Choroid plexus epithelial cell (primary cell): ENCODE data around the gene PTCSC3.

Source experiments
- DNase-seq: peaks from one replicate; pipeline ENCODE4 v3.0.0-alpha.2; 2010; ENCODE audit warnings: low read depth
- H3K4me3 ChIP-seq: 2 replicates; pipeline ENCODE4 v1.5.1; 2011; ENCODE audit warnings: low read depth, mild to moderate bottlenecking, control low read depth, low read length, moderate library complexity
- TF ChIP-seq, protein P1 (sequence below): conservative IDR thresholded peaks from 2 replicates; pipeline ENCODE4 v1.5.1; 2011; ENCODE audit warnings: low read depth, mild to moderate bottlenecking, control low read depth, inconsistent platforms, low read length, moderate library complexity

The PTCSC3 gene

GRCh38 chr14:36177489-36177888 lies 967 bp upstream of the PTCSC3 start:
- TF ChIP-seq, protein P1, sequence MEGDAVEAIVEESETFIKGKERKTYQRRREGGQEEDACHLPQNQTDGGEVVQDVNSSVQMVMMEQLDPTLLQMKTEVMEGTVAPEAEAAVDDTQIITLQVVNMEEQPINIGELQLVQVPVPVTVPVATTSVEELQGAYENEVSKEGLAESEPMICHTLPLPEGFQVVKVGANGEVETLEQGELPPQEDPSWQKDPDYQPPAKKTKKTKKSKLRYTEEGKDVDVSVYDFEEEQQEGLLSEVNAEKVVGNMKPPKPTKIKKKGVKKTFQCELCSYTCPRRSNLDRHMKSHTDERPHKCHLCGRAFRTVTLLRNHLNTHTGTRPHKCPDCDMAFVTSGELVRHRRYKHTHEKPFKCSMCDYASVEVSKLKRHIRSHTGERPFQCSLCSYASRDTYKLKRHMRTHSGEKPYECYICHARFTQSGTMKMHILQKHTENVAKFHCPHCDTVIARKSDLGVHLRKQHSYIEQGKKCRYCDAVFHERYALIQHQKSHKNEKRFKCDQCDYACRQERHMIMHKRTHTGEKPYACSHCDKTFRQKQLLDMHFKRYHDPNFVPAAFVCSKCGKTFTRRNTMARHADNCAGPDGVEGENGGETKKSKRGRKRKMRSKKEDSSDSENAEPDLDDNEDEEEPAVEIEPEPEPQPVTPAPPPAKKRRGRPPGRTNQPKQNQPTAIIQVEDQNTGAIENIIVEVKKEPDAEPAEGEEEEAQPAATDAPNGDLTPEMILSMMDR, result no peak
- DNase-seq, result no peak

DNA sequence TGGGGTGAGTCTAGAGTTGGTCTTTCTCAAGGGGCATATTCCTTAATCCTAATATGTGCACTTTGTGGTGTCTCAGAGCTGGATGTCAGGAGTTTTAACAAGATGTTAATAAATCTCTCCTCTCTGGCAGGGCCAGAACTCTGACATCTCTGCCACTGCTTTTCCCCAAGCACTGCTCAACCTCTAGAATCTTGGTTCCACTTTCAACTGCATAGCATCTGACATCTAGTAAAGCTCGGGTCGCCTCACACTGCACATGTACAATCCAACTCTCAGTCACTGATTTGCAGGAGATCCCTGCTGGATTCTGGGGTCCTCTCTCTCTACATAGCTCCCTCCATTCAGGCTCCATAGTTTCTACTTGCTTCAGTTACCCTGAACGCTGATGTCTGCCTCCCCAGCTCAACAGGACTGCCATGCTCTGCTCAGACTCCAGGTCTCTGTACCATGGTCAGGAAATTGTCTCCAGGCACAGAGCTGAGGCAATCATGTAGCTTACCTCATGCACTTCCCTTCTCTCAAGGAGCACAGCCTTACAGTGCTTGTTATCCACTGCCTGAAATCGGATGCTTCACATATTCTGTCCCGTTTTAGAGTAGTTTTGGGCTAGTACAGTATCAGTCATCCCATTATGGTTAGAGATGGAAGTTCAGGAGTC lies 1.6 kb downstream of the PTCSC3 start:
- TF ChIP-seq, protein P1, result no peak

More at GRCh38 chr14:36177489-36177888, 967 bp upstream of the PTCSC3 start:
- no peak overlapping the region for H3K4me3 ChIP-seq

GRCh38 chr14:36173161-36173560 lies 3.4 kb downstream of the PTCSC3 start:
- no peak for DNase-seq
- TF ChIP-seq, protein P1, result no peak
- no peak overlapping the region for H3K4me3 ChIP-seq

More for the DNA sequence above, 1.6 kb downstream of the PTCSC3 start:
- H3K4me3 ChIP-seq, result no peak overlapping the region
- no peak for DNase-seq

- no peak for DNase-seq
- H3K4me3 ChIP-seq, result no peak overlapping the region
- TF ChIP-seq, protein P1, result no peak
Measured at GRCh38 chr14:36171607-36172006, 4.9 kb downstream of the PTCSC3 start.

DNA sequence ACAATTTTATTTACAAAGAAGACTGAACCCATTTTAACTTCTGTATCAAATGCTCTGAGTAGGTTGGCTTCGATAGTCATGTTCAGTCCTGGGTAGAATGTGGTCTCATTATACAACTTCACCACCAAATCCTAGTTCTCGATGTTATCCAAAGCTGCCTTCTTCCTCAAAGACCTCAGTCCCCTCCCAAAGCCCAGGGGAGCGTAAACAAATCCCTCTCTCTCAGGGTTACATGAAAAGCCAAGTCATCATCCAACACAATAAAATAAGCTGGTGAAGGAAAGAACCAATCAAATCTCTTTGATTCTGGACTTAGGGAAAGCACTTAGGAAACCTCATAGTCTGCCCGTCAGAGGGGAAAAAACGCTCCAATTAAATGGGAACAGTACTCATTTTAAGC lies 9.1 kb downstream of the PTCSC3 start:
- no peak overlapping the region for H3K4me3 ChIP-seq
- TF ChIP-seq, protein P1, result no peak
- no peak for DNase-seq

- no peak for DNase-seq
- TF ChIP-seq, protein P1, result no peak
- no peak overlapping the region for H3K4me3 ChIP-seq
Measured at GRCh38 chr14:36163451-36163850, 13.1 kb downstream of the PTCSC3 start.

DNA sequence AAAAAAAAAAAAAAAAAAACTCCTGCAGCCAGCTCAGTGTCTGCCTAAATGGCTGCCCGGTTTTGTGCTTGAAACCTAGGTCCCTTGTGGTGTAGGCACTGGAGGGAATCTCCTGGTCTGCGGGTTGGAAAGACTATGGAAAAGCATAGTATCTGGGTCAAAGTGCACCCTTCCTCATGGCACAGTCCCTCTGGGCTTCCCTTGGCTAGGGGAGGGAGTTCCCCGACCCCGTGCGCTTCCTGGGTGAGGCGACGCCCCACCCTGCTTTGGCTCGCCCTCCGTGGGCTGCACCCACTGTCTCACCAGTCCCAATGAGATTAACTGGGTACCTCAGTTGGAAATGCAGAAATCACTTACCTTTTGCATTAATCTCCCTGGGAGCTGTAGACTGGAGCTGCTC lies 14.3 kb downstream of the PTCSC3 start:
- no peak overlapping the region for H3K4me3 ChIP-seq
- TF ChIP-seq, protein P1, result no peak
- no peak for DNase-seq
